ENCODE data around the gene WDPCP. TPM values are rescaled to one million over a fixed set of nuclear protein-coding genes. Genes with fewer than 3 reads are reported as not detected.

WDPCP gene
- total and polyA plus RNA-seq, 2 of the 4 experiments (the other 2 are of a cell fraction) = 2.2 to 10.2 TPM

- no TSS peak for BruUV-seq (replicated peaks)
Observed at GRCh38 chr2:63617366-63617765, 29.1 kb upstream of the WDPCP start.

More at GRCh38 chr2:63617366-63617765, 29.1 kb upstream of the WDPCP start:
- Histone ChIP-seq H3K36me3 (ENCODE audit: control insufficient read depth, insufficient read depth, low read length) (no peaks in the 10 kb centered on the region), H4K8ac (ENCODE audit: low read depth in 2 of 2, low read length in 2 of 2) (no peak overlapping the region), H3K9me3 (ENCODE audit: control insufficient read depth, insufficient read depth, low read length) (no peaks in the 10 kb centered on the region), H3K56ac (ENCODE audit: extremely low read depth, insufficient read depth, low read length) (no peak overlapping the region), H3K4me1 (ENCODE audit: control insufficient read depth, insufficient read depth, low read length) (peaks cover 2% of the 10 kb centered on the region; the same call in 1 of the 2 replicates), H3K4me3 (ENCODE audit: insufficient read depth, low read depth, low read length) (no peak overlapping the region), H2BK20ac (ENCODE audit: low read depth, low read length) (no peak overlapping the region), H4K91ac (ENCODE audit: insufficient read depth, low read depth, low read length) (no peak overlapping the region), H3K79me1 (ENCODE audit: low read depth in 1 of 2, low read length in 2 of 2) (no peaks in the 10 kb centered on the region), H3K14ac (replicated peaks; ENCODE audit: low read depth, low read length) (no peak overlapping the region), H2BK5ac (ENCODE audit: low read depth, low read length, poor library complexity, severe bottlenecking) (no peak overlapping the region), H2AFZ (replicated peaks; ENCODE audit: low read length, poor library complexity) (no peak overlapping the region), H3K4me2 (ENCODE audit: low read depth, low read length) (no peak overlapping the region), H3K9me1 (ENCODE audit: insufficient read depth, low read length) (no peaks in the 10 kb centered on the region; the same call in none of the 2 replicates), H3K23ac (ENCODE audit: low read depth, low read length) (no peak overlapping the region), H3K18ac (ENCODE audit: low read depth, low read length) (no peak overlapping the region), H2BK15ac (ENCODE audit: low read depth, low read length) (no peak overlapping the region), H3K4ac (ENCODE audit: low read depth, low read length) (no peak overlapping the region), H4K5ac (ENCODE audit: low read depth, low read length) (no peak overlapping the region), H3K27me3 (ENCODE audit: control insufficient read depth, insufficient read depth, low read length) (no peaks in the 10 kb centered on the region), H2AK5ac (ENCODE audit: low read depth, low read length) (no peak overlapping the region), H2BK120ac (ENCODE audit: low read depth, low read length) (no peak overlapping the region), H3K9ac (ENCODE audit: low read depth, low read length) (no peak overlapping the region), H2AK9ac (replicated peaks; ENCODE audit: low read depth, low read length, poor library complexity) (no peak overlapping the region), H4K20me1 (ENCODE audit: insufficient read depth, low read length) (no peaks in the 10 kb centered on the region), H3K27ac (ENCODE audit: insufficient read depth, low read length) (no peak overlapping the region)
- ChIA-PET POLR2A (ENCODE audit: unreplicated experiment) (no interaction called here), CTCF (no interaction called here)
- ATAC-seq (ENCODE audit: low read depth) (no peak), DNase-seq (no peak)
- no CpG with 5 or more reads among the region's 1 CpG for WGBS, 2 experiments (ENCODE audit: extremely low coverage in 2 of 2, insufficient read length in 1 of 2)
- in situ Hi-C loops (cut with MboI; ENCODE audit: low sequenced_read_pairs) = no loop called here
- intact Hi-C loops (cut with micrococcal nuclease) = no loop called here
- no peak for TF ChIP-seq MAZ (IDR thresholded peaks at IDR 0.05; ENCODE audit: borderline replicate concordance, low read depth, low read length)
- no peak for TF ChIP-seq MXI1 (IDR thresholded peaks at IDR 0.05; ENCODE audit: borderline replicate concordance, low read depth, low read length)
- TF ChIP-seq CHD1 (IDR thresholded peaks at IDR 0.05; ENCODE audit: low read depth, low read length) = no peak
- TF ChIP-seq MAFK (IDR thresholded peaks at IDR 0.05; ENCODE audit: low read depth, low read length) = no peak
- TF ChIP-seq RAD21 (IDR thresholded peaks at IDR 0.05; ENCODE audit: low read length) = no peak
- no peak for TF ChIP-seq NFE2L2 (IDR thresholded peaks at IDR 0.05; ENCODE audit: low read depth, low read length)
- TF ChIP-seq POLR2A (IDR thresholded peaks at IDR 0.05; ENCODE audit: low read depth, low read length) = no peak
- TF ChIP-seq CEBPB (IDR thresholded peaks at IDR 0.05; ENCODE audit: low read depth, low read length) = no peak
- no peak for TF ChIP-seq RCOR1 (IDR thresholded peaks at IDR 0.05; ENCODE audit: insufficient replicate concordance, low read length)
- TF ChIP-seq FOS (IDR thresholded peaks at IDR 0.05; ENCODE audit: low read depth, low read length) = no peak
- TF ChIP-seq CTCF (conservative IDR thresholded peaks at IDR 0.05; ENCODE audit: low read depth, low read length) = no peak
- no peak for TF ChIP-seq BHLHE40 (IDR thresholded peaks at IDR 0.05; ENCODE audit: low read depth, low read length)
- no peak for TF ChIP-seq USF2 (IDR thresholded peaks at IDR 0.05; ENCODE audit: low read depth, low read length)
- no peak for TF ChIP-seq SMC3 (IDR thresholded peaks at IDR 0.05; ENCODE audit: low read depth, low read length)
- TF ChIP-seq ELK1 (IDR thresholded peaks at IDR 0.05; ENCODE audit: borderline replicate concordance, low read depth, low read length) = no peak
- no peak for TF ChIP-seq RFX5 (IDR thresholded peaks at IDR 0.05; ENCODE audit: low read depth, low read length)
- dilution Hi-C loops (cut with HindIII; ENCODE audit: low sequenced_read_pairs, unreplicated experiment) = no loop called here

Data from IMR-90 (cell line).